Sigmoid colon (tissue), 4 donors: Measurements from ENCODE around the gene DHPS.
A peak's percentile ranks its signal among the peaks of the same experiment; 100 is the strongest.

Experiments
- EP300 ChIP-seq, 4 donors: sonication (generic); formaldehyde crosslinking; IDR thresholded peaks; one replicate each; pipeline ENCODE4 v1.6.1; 2017; ENCODE audit warnings: antibody characterized with exemption in 4 of 4
- POLR2A ChIP-seq, 2 donors: fragments of 450-650 bp; IDR thresholded peaks; one replicate each; pipeline ENCODE4 v1.6.1; 2016; ENCODE audit warnings: antibody characterized with exemption in 2 of 2, mild to moderate bottlenecking in 2 of 2, moderate library complexity in 2 of 2
- TF ChIP-seq, protein P1 (sequence below), 4 experiments: fragments of 450-650 bp in 3 of 4; fragments of 200-600 bp in 1 of 4; IDR thresholded peaks; one replicate each; pipeline ENCODE4 v1.5.1; 2016 to 2019; ENCODE audit warnings: antibody characterized with exemption in 4 of 4, mild to moderate bottlenecking in 3 of 4, moderate library complexity in 2 of 4

DNA sequence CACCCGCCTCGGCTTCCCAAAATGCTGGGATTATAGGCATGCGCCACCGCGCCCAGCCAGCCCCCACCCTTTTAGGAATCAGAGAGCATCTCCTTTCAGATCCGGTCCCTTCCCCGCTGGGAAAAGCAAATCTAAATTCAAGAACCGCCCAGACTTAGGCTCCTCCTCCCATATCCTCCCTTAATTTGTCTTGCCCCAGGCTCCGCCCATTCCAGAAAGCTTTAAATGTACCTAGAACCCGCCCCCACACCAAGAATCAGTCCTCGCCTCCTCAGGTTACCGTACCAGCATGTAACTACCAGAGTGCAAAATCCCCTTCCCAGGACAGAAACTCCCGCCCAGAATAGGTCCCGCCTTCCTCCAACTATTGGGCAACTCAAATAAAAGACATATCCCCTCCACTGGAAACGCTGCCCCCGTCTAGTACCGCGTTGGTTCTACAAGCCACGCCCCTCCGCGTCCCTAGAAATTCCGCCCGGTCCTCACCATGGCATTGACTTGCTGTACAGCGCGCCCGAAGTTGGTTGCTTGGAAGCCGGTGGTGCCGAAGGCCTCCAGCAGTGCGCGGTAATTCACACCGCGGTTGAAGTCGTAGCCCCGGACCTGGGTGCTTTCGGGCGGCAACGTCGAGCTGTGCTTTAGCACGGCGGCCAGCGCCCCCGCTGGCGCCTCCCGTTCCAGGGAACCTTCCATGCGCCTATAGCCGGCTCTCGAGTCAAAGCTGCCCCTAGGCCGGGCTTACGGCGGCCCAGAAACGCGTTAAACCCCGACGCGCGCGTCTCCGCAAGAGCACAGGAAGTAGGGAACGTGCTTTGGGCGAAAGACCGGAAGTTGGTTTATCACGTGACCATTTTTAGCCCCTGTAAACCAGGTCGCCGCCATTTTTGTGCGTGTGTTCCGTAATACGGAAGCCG lies at the start of gene DHPS:
- peak; percentile 8 to 39 for TF ChIP-seq POLR2A (IDR thresholded peaks at IDR 0.05)
- TF ChIP-seq EP300 (IDR thresholded peaks at IDR 0.05) = peak in 1 of 4 donors; percentile 70
- TF ChIP-seq, protein P1, sequence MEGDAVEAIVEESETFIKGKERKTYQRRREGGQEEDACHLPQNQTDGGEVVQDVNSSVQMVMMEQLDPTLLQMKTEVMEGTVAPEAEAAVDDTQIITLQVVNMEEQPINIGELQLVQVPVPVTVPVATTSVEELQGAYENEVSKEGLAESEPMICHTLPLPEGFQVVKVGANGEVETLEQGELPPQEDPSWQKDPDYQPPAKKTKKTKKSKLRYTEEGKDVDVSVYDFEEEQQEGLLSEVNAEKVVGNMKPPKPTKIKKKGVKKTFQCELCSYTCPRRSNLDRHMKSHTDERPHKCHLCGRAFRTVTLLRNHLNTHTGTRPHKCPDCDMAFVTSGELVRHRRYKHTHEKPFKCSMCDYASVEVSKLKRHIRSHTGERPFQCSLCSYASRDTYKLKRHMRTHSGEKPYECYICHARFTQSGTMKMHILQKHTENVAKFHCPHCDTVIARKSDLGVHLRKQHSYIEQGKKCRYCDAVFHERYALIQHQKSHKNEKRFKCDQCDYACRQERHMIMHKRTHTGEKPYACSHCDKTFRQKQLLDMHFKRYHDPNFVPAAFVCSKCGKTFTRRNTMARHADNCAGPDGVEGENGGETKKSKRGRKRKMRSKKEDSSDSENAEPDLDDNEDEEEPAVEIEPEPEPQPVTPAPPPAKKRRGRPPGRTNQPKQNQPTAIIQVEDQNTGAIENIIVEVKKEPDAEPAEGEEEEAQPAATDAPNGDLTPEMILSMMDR (IDR thresholded peaks at IDR 0.05) = no peak
